SH-SY5Y (cell line): Measurements from ENCODE around the gene PARVG.

Experiments used
- GATA2 ChIP-seq: IDR thresholded peaks from 2 replicates; pipeline ENCODE4 v1.6.1; 2011; ENCODE audit warnings: mild to moderate bottlenecking, low read depth, low read length
- GATA3 ChIP-seq: IDR thresholded peaks from 2 replicates; pipeline ENCODE4 v1.6.1; 2011; ENCODE audit warnings: low read depth, mild to moderate bottlenecking, low read length, moderate library complexity

DNA sequence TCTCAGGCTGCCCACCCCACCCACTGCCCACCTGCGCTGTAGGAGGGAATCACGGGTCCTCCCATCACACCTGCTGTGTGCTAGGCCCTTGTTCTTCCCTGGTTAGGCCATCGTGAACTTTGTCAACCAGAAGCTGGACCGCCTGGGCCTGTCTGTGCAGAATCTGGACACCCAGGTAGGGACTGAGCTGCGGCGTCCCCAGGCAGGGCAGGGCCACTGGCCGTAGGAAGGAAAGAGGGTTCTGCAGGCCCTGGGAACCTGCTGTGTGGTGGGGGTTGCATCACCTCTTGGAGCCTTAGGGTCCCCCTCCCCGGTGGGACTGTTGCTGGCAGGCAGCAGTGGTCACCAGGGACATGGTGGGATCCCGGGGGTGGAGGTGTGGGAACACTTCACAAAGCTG is 15.5 kb downstream of the PARVG start:
- TF ChIP-seq GATA2: no peak
- no peak for TF ChIP-seq GATA3
